Measurements from ENCODE around the gene PDE1A.

PDE1A gene

GRCh38 chr2:182436252-182436651 is 9.4 kb upstream of the PDE1A start:
- Histone ChIP-seq H3K4me3 (ENCODE audit: low read depth, low read length) (no peak overlapping the region), H3K27me3 (replicated peaks) (no peaks in the 10 kb centered on the region), H3K36me3 (replicated peaks) (no peaks in the 10 kb centered on the region), H3K27ac (no peak overlapping the region)
- DNase-seq: no peak
- TF ChIP-seq CTCF (IDR thresholded peaks at IDR 0.05; ENCODE audit: low read depth, low read length, missing control alignments): no peak
- in situ Hi-C loops (cut with HindIII; ENCODE audit: low pct_ligation_motif_present, low sequenced_read_pairs): no loop called here

GRCh38 chr2:182435754-182436153 is 8.9 kb upstream of the PDE1A start:
- no peak for TF ChIP-seq CTCF (IDR thresholded peaks at IDR 0.05; ENCODE audit: low read depth, low read length, missing control alignments)
- H3K27ac ChIP-seq: no peak overlapping the region
- no peak overlapping the region for H3K4me3 ChIP-seq (ENCODE audit: low read depth, low read length)
- in situ Hi-C loops (cut with HindIII; ENCODE audit: low pct_ligation_motif_present, low sequenced_read_pairs): no loop called here
- H3K27me3 ChIP-seq (replicated peaks): no peaks in the 10 kb centered on the region
- no peaks in the 10 kb centered on the region for H3K36me3 ChIP-seq (replicated peaks)
- peak; percentile 13 for DNase-seq

- H3K27ac ChIP-seq: no peak overlapping the region
- no peak for DNase-seq
- H3K27me3 ChIP-seq (replicated peaks): no peaks in the 10 kb centered on the region
- no peak for TF ChIP-seq CTCF (IDR thresholded peaks at IDR 0.05; ENCODE audit: low read depth, low read length, missing control alignments)
- no peak overlapping the region for H3K4me3 ChIP-seq (ENCODE audit: low read depth, low read length)
- in situ Hi-C loops (cut with HindIII; ENCODE audit: low pct_ligation_motif_present, low sequenced_read_pairs): no loop called here
- H3K36me3 ChIP-seq (replicated peaks): no peaks in the 10 kb centered on the region
These were observed 5.2 kb upstream of the PDE1A start for GRCh38 chr2:182432051-182432450.

- Histone ChIP-seq H3K27ac (no peak overlapping the region), H3K4me3 (ENCODE audit: low read depth, low read length) (no peak overlapping the region), H3K27me3 (replicated peaks) (no peaks in the 10 kb centered on the region), H3K36me3 (replicated peaks) (no peaks in the 10 kb centered on the region)
- no peak for DNase-seq
- TF ChIP-seq CTCF (IDR thresholded peaks at IDR 0.05; ENCODE audit: low read depth, low read length, missing control alignments): no peak
- in situ Hi-C loops (cut with HindIII; ENCODE audit: low pct_ligation_motif_present, low sequenced_read_pairs): no loop called here
These were observed 1.6 kb upstream of the PDE1A start for GRCh38 chr2:182428476-182428875.

- no peak for DNase-seq
- in situ Hi-C loops (cut with HindIII; ENCODE audit: low pct_ligation_motif_present, low sequenced_read_pairs): no loop called here
- Histone ChIP-seq H3K36me3 (replicated peaks) (no peaks in the 10 kb centered on the region), H3K27ac (no peak overlapping the region), H3K4me3 (ENCODE audit: low read depth, low read length) (no peak overlapping the region), H3K27me3 (replicated peaks) (no peaks in the 10 kb centered on the region)
- no peak for TF ChIP-seq CTCF (IDR thresholded peaks at IDR 0.05; ENCODE audit: low read depth, low read length, missing control alignments)
These were observed 536 bp downstream of the PDE1A start for GRCh38 chr2:182426082-182426917.

- Histone ChIP-seq H3K27ac (no peak overlapping the region), H3K27me3 (replicated peaks) (no peaks in the 10 kb centered on the region), H3K4me3 (ENCODE audit: low read depth, low read length) (no peak overlapping the region), H3K36me3 (replicated peaks) (no peaks in the 10 kb centered on the region)
- DNase-seq: no peak
- no peak for TF ChIP-seq CTCF (IDR thresholded peaks at IDR 0.05; ENCODE audit: low read depth, low read length, missing control alignments)
- in situ Hi-C loops (cut with HindIII; ENCODE audit: low pct_ligation_motif_present, low sequenced_read_pairs): no loop called here
These were observed 4.0 kb downstream of the PDE1A start for GRCh38 chr2:182422864-182423263.

All from brain microvascular endothelial cell (primary cell).